Activated T-helper 1 cell treated with Interleukin-2 at 50 U/mL for 16 hours (primary cell): ENCODE data around the gene CAB39.

Experiments used
- DNase-seq: peaks from one replicate; pipeline ENCODE4 v3.0.0-alpha.2; 2020; ENCODE audit warnings: low read depth

CAB39 gene

DNA sequence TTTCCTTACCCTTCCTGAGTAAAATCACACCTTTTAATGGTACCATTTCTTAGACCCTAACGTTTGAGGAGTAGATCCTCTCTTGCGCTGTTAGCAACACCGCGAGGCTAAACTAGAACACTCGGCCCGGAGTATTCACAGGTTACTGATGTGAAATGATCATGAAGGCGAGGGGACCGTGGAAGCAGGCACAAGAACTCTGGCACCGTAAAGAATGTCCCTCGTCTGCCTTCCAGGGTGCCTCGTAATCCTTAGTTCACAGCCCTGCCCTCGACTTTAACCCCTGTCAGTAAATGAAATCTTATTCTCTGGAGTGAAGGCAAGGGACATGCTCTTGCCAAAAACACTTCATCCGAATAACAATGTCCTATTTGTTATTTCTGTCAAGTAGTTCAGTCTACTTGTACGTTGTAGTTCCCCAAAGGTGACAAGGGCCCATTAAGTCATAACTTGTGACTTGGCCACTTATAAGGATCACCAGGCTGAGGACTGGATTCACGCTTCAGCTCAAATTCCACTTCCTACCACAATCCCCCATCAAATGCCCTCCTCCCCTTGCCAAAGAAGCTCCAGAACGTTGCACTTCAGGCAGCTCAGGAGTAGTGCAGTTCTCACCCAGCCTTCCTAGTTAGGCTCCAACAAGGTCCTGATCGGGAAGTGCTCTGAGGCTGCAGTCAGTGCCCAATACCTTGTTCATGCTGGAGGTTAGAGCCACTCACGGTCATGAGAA is 108.8 kb downstream of the CAB39 start:
- no peak for DNase-seq

GRCh38 chr2:230821991-230822520 is 109.4 kb downstream of the CAB39 start:
- DNase-seq: no peak

GRCh38 chr2:230823264-230823964 is 110.8 kb downstream of the CAB39 start:
- no peak for DNase-seq

DNA sequence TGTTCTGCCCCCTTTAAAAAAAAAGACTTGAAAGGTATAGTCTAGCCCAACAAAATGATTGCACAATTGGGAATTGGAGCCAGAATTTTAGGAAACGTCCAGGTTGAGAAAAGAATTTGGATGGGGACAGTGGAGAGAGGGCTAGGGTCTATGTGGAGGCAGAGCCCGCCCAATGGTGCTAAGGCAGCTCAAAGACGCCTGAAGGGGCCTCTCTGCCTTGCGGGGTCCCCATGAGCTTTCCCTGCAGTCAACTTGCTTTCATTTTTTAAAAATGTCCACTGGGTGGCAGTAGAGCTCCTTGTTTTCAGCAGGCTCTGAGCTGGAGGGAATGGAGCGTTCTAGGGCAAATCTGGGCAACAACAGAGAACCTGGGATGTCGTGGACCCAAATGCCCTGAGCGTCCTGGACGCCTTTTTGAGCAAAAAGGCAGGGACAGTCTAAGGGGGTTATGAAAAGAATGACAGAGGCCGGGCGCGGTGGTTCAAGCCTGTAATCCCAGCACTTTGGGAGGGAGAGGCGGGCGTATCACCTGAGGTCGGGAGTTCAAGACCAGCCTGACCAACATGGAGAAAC is 111.8 kb downstream of the CAB39 start:
- DNase-seq: peak; percentile 15

DNA sequence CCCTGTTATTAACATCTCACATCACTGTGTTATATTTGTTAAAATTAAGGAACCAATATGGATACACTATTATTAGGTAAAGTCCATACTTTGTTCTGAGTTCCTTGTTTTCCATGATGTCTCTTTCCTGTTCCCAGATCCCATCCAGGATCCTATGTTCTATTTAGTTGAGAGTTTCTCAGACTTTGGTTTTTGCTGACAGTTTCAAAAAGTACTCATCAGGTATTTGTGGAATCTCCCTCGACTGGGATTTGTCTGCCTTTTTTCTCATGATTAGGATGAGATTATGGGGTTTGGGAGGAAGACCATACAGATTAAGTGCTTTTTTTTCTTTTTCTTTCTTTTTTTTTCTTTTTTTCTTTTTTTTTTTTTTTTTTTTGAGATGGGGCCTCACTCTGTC is 112.7 kb downstream of the CAB39 start:
- no peak for DNase-seq

DNA sequence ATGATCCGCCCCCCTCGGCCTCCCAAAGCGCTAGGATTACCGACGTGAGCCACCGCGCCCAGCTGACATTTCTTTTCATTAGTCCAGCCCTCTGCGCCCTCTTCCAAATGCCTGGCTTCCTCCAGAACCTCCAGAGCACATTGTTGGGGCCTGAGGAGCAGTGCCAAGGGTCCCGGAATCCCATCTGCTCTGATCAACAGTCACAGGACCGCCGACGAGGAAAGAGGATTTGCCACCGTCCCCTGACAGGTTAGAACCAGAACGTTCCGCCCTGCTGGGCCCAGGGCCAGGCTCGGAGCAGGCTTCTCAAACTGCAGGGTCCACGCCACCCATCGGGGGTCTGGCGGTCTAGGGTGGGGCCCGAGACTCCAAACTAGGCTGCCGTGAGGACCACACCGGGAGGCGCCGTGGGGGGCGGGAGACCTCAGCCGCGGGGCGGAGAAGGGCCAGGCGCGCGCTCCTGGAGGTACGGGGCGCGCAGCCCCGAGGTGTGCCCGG is 115.2 kb downstream of the CAB39 start:
- no peak for DNase-seq

GRCh38 chr2:230828272-230828961 is 115.8 kb downstream of the CAB39 start:
- no peak for DNase-seq

DNA sequence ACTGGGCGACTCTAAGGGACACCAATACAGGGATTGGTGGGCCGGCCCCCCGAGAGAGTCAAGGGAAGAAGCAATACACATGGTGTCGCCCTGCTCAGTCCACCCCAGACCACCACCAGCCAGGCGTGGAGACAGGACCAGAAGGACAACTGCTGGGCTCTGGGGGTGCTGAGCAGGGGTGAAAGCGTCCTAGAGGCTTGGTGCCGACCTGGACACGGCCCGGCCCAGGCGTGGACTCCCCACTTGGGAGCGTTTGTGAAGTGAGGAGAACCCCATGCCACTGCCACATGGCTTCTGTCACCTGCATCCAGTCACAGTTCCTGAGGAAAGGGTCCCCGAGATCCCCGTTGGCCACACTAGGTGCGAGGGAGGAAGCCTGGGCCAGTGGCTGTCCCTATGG is 116.7 kb downstream of the CAB39 start:
- DNase-seq: no peak

DNA sequence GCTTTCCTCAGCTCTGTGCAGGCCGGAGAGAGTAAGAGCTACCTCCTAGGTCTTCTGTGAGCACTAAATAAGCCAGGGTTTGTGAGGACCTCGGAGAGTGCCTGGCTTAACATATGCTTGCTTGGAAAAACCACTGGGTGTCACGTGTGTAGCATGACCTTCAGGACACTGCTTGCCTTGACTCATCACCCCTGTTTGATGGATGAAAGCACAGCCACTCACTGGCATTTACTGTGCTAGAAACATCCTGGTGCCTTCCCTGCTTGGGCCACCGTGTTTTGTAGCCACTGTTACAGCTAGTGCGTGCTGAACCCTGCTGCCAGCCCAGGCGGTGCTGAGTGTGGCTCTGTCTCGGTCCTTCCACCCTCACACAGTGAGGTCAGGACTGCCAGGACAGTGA is 117.3 kb downstream of the CAB39 start:
- DNase-seq: no peak

- DNase-seq: no peak
Observed at GRCh38 chr2:230830428-230830827, 117.8 kb downstream of the CAB39 start.

DNA sequence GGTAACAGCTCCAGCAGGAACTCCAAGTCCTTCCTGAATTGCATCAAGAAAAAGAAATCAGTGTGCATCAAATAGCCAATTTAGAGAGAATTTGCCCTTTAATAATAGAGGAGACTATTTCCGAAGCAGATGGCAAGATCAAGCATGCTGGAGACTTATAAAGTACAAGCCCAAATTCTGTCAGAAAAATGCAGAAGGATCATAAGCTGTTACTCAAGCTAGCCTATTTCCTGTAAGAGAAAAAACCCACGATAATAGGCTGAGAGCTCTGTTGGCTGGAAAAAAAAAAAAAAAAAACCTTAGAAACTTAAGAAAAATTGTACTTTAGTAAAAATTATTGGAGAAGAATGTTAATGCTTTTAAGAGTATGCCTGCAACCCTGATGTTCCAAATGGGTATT is 127.7 kb downstream of the CAB39 start:
- no peak for DNase-seq

GRCh38 chr2:230842473-230842872 is 129.8 kb downstream of the CAB39 start:
- no peak for DNase-seq

- DNase-seq: no peak
Observed at GRCh38 chr2:230843132-230843531, 130.5 kb downstream of the CAB39 start.

- DNase-seq: no peak
Observed at GRCh38 chr2:230846360-230846759, 133.7 kb downstream of the CAB39 start.

DNA sequence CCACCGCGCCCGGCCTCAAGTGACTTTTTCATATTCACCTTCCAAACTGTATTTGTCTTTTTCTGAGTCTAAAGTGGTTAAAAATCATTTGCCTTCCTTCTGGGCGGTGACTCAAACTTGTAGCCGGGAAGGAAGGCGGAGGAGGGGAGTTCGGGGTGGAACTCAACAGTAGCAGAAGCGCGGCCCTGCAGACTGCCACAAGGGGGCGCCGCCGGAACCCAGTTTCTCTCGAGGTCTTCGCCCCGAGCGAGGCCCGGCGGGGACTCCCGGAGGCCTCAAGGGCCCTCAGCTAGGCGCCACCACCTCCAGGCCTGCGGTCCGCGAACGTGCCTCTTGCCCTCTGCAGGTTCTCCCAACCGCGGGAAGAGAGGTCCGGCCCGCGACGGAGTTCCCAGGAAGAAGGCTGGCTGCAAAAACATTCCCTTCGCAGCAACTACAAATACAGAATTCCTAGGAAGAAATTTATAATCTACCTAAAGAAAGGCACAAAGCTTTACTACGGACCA is 135.3 kb downstream of the CAB39 start:
- peak; percentile 70 for DNase-seq

- DNase-seq: peak; percentile 50
Observed at GRCh38 chr2:230849633-230850357, 137.2 kb downstream of the CAB39 start.

- DNase-seq: no peak
Observed at GRCh38 chr2:230850358-230850658, 137.7 kb downstream of the CAB39 start.

DNA sequence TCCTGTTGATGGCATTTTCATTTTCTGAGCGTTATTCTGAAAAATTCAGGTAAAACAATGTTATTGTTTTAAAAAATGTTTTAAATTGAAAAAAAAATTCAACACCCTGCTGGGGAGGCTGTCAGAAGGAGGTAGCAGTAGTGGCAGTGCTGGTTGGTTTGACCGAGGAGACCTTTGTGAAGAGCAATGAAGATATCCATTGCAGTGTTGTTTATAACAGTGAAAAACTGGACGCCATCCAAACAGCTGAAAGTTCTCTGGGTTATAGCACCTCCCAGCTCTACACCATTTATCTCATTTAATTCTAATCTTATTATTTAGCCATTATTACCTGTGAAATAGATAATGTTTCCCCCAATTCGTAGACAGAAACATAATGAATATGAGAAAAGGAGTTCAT is 139.5 kb downstream of the CAB39 start:
- DNase-seq: no peak

GRCh38 chr2:230861552-230862255 is 149.1 kb downstream of the CAB39 start:
- no peak for DNase-seq

DNA sequence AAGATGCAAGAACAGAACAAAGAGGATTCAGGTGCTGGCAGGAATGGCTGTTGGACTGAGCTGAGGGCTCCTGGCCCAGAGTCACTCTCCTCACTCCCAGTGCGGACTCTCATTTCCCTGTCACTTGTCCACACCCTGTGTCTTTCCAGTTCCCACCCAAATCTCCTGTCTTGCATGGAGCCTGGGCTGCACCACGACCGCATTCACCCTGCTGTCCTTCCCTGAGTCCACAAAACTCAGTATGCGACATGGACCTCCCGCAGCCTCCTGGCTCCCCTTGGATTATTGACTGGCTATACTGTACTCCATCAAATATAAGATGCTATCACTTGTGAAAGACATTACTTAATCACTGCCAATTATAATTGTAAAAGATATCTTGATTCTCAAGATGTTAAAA is 149.7 kb downstream of the CAB39 start:
- DNase-seq: no peak

DNA sequence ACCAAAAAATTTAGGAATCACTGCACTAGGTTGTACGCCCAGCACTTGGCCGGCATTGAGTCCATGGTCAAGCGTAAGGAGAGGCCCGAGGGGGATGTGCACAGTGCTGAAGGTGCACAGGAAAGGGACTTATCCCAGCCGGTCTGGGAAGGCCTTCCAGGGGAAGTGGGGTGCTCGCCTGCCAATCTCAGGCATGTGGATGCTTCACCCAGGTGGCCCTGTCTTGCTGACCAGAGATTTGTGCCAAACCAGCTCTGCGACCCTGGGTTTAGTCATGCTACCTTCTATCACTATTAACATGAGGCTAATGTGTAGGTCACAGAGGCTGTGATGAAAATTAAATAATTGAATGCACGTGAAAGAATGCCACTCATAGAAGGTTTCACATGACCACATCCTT is 150.4 kb downstream of the CAB39 start:
- DNase-seq: no peak
